Measurements from ENCODE around the gene ARHGEF2.

The ARHGEF2 gene

GRCh38 chr1:155950829-155951228 lies 27.5 kb downstream of the ARHGEF2 start:
- no peak for TF ChIP-seq Cebpa-rat (IDR thresholded peaks at IDR 0.05)
- Histone ChIP-seq H3K4me3 (no peak overlapping the region), H3K27me3 (no peaks in the 10 kb centered on the region), H3K4me2 (no peak overlapping the region), H3K9me3 (no peaks in the 10 kb centered on the region), H3K9ac (no peak overlapping the region), H4K20me1 (peaks cover 98% of the 10 kb centered on the region), H3K36me3 (peaks cover 95% of the 10 kb centered on the region), H3K4me1 (peaks cover 44% of the 10 kb centered on the region), H3K27ac (no peak overlapping the region)

GRCh38 chr1:155947741-155948140 lies 30.6 kb downstream of the ARHGEF2 start:
- H3K36me3 ChIP-seq: peaks cover 64% of the 10 kb centered on the region
- no peak for TF ChIP-seq Cebpa-rat (IDR thresholded peaks at IDR 0.05)
- peak overlapping the region; percentile 58; the same call in 1 of the 2 replicates for H3K9ac ChIP-seq
- H4K20me1 ChIP-seq: peaks cover 88% of the 10 kb centered on the region
- peak overlapping the region; percentile 78 for H3K27ac ChIP-seq
- no peaks in the 10 kb centered on the region for H3K27me3 ChIP-seq
- peaks cover 75% of the 10 kb centered on the region for H3K4me1 ChIP-seq
- peak overlapping the region; percentile 96 for H3K4me2 ChIP-seq
- no peak overlapping the region for H3K4me3 ChIP-seq
- H3K9me3 ChIP-seq: no peaks in the 10 kb centered on the region

- Histone ChIP-seq H3K4me3 (no peak overlapping the region), H3K9me3 (no peaks in the 10 kb centered on the region), H4K20me1 (peaks cover 83% of the 10 kb centered on the region), H3K27ac (peak overlapping the region; percentile 78), H3K9ac (peak overlapping the region; percentile 58; the same call in 1 of the 2 replicates), H3K27me3 (no peaks in the 10 kb centered on the region), H3K4me1 (peaks cover 79% of the 10 kb centered on the region), H3K36me3 (peaks cover 60% of the 10 kb centered on the region), H3K4me2 (peak overlapping the region; percentile 96)
- no peak for TF ChIP-seq Cebpa-rat (IDR thresholded peaks at IDR 0.05)
These were observed 31.1 kb downstream of the ARHGEF2 start for GRCh38 chr1:155947292-155947691.

- Histone ChIP-seq H3K36me3 (peaks cover 54% of the 10 kb centered on the region), H3K4me3 (0 out of 2 replicates have a peak overlapping the region, but pooled peaks have one; percentile 54)
These were observed 31.6 kb downstream of the ARHGEF2 start for GRCh38 chr1:155946633-155947219.

GRCh38 chr1:155944444-155944799 lies 33.9 kb downstream of the ARHGEF2 start:
- Histone ChIP-seq H3K4me3 (no peak overlapping the region), H3K27ac (peak overlapping the region; percentile 78), H4K20me1 (peaks cover 54% of the 10 kb centered on the region), H3K9me3 (no peaks in the 10 kb centered on the region), H3K9ac (no peak overlapping the region; the same call in 1 of the 2 replicates), H3K4me1 (peaks cover 100% of the 10 kb centered on the region), H3K36me3 (peaks cover 31% of the 10 kb centered on the region), H3K27me3 (no peaks in the 10 kb centered on the region), H3K4me2 (peak overlapping the region; percentile 96)
- TF ChIP-seq Cebpa-rat (IDR thresholded peaks at IDR 0.05): no peak

More at GRCh38 chr1:155946633-155947219, 31.6 kb downstream of the ARHGEF2 start:
- H3K4me2 ChIP-seq: peak overlapping the region; percentile 96
- H3K4me1 ChIP-seq: peaks cover 80% of the 10 kb centered on the region
- H3K9ac ChIP-seq: peak overlapping the region; percentile 58; the same call in 1 of the 2 replicates
- H3K9me3 ChIP-seq: no peaks in the 10 kb centered on the region
- no peak for TF ChIP-seq Cebpa-rat (IDR thresholded peaks at IDR 0.05)
- no peaks in the 10 kb centered on the region for H3K27me3 ChIP-seq
- H4K20me1 ChIP-seq: peaks cover 78% of the 10 kb centered on the region
- H3K27ac ChIP-seq: peak overlapping the region; percentile 78

GRCh38 chr1:155942578-155943141 lies 35.7 kb downstream of the ARHGEF2 start:
- peak overlapping the region; percentile 83 for H3K4me2 ChIP-seq

GRCh38 chr1:155941845-155942531 lies 36.4 kb downstream of the ARHGEF2 start:
- peaks cover 7% of the 10 kb centered on the region for H3K36me3 ChIP-seq
- H3K4me2 ChIP-seq: peak overlapping the region; percentile 83
- TF ChIP-seq Cebpa-rat (IDR thresholded peaks at IDR 0.05): no peak
- H4K20me1 ChIP-seq: peaks cover 30% of the 10 kb centered on the region
- H3K27ac ChIP-seq: peak overlapping the region; percentile 55
- peak overlapping the region; percentile 51 for H3K9ac ChIP-seq
- H3K4me1 ChIP-seq: peaks cover 89% of the 10 kb centered on the region
- H3K9me3 ChIP-seq: no peaks in the 10 kb centered on the region
- no peaks in the 10 kb centered on the region for H3K27me3 ChIP-seq
- no peak overlapping the region for H3K4me3 ChIP-seq

More at GRCh38 chr1:155942578-155943141, 35.7 kb downstream of the ARHGEF2 start:
- Histone ChIP-seq H3K4me3 (no peak overlapping the region), H3K27me3 (no peaks in the 10 kb centered on the region), H3K9ac (peak overlapping the region; percentile 51; the same call in 1 of the 2 replicates), H3K4me1 (peaks cover 96% of the 10 kb centered on the region), H3K9me3 (no peaks in the 10 kb centered on the region), H4K20me1 (peaks cover 37% of the 10 kb centered on the region), H3K36me3 (peaks cover 13% of the 10 kb centered on the region), H3K27ac (peak overlapping the region; percentile 55; the same call in 1 of the 2 replicates)
- no peak for TF ChIP-seq Cebpa-rat (IDR thresholded peaks at IDR 0.05)

GRCh38 chr1:155940993-155941844 lies 37.1 kb downstream of the ARHGEF2 start, which contains the start of gene RXFP4:
Gene RXFP4 (plus strand): TSS chr1:155941638. CDS start chr1:155941710, 72 bp downstream.
- Histone ChIP-seq H3K27ac (peak within 1 kb of the TSS; percentile 55), H3K9ac (peak within 1 kb of the TSS; percentile 51), H4K20me1 (peaks cover 22% of the 10 kb centered on the region), H3K9me3 (no peaks in the 10 kb centered on the region), H3K4me3 (peak within 1 kb of the TSS; percentile 21; the same call in 1 of the 2 replicates), H3K36me3 (no peaks in the 10 kb centered on the region; the same call in 1 of the 2 replicates), H3K4me2 (peak within 1 kb of the TSS; percentile 83), H3K4me1 (peaks cover 82% of the 10 kb centered on the region), H3K27me3 (no peaks in the 10 kb centered on the region)
- TF ChIP-seq Cebpa-rat (IDR thresholded peaks at IDR 0.05): no peak; the same call in 1 of the 2 replicates

- Histone ChIP-seq H3K27me3 (no peaks in the 10 kb centered on the region), H3K4me3 (peak overlapping the region; percentile 21; the same call in 1 of the 2 replicates), H3K27ac (peak overlapping the region; percentile 55), H3K4me2 (peak overlapping the region; percentile 83), H3K36me3 (no peaks in the 10 kb centered on the region), H3K9me3 (no peaks in the 10 kb centered on the region), H3K4me1 (peaks cover 75% of the 10 kb centered on the region), H4K20me1 (peaks cover 16% of the 10 kb centered on the region), H3K9ac (peak overlapping the region; percentile 51; the same call in 1 of the 2 replicates)
- no peak for TF ChIP-seq Cebpa-rat (IDR thresholded peaks at IDR 0.05)
These were observed 37.8 kb downstream of the ARHGEF2 start for GRCh38 chr1:155940482-155940992.

All from BLaER1 (cell line).